ENCODE data around the gene COPS8. TPM values are rescaled to one million over a fixed set of nuclear protein-coding genes. Genes with fewer than 3 reads are reported as not detected.

Gene COPS8
- total and polyA plus RNA-seq, 5 donors from 2014 or later, result 40.3 to 80.8 (median 61.8) TPM

- Mint-ChIP-seq H3K27me3 (peaks cover 5% of the 10 kb centered on the region), H3K9me3 (no peaks in the 10 kb centered on the region)
Measured at GRCh38 chr2:237066396-237066795, 19.3 kb upstream of the COPS8 start.

DNA sequence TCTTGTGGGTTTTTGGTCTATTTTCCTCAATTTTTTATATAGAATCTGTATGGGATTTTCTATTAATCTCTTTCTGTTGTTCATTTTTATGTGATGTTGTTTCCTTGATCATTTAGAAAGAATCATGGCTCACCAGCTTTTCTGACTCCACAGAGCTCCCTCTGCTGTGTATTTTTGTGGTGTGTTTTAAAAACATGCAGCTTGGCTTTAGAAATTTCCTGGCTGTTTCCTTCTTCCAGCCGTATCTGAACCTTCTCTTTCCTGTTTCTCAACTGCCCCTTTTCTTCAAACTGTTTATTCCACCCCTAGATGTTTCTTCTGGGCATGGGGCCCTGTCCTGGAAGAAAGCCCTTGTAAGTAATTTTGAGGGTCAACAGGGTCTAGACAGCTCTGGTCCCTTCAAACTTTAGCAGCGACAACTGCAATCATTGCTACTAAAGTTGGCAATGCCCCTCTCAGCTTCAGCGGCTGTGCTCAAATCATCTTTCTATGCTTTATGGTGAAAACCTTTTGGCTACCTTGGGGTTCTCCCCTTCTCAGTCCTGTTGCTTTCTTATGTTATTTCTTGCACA, 17.6 kb upstream of the COPS8 start:
- no peaks in the 10 kb centered on the region for H3K9me3 ChIP-seq (ENCODE audit: control insufficient read depth in 2 of 2, low read length in 2 of 2)
- no peak overlapping the region for H3K4me3 ChIP-seq (ENCODE audit: low read depth, low read length)
- no peaks in the 10 kb centered on the region for H3K4me1 ChIP-seq (ENCODE audit: control insufficient read depth, insufficient read depth, low read length, poor library complexity, severe bottlenecking)
- H3K27ac ChIP-seq (ENCODE audit: insufficient read depth, low read length, poor library complexity, severe bottlenecking), result no peak overlapping the region
- no peaks in the 10 kb centered on the region for H3K36me3 Mint-ChIP-seq
- H3K27ac Mint-ChIP-seq, result no peak overlapping the region
- H3K4me3 Mint-ChIP-seq, result no peak overlapping the region
- no peak for DNase-seq
- peaks cover 5% of the 10 kb centered on the region for H3K27me3 Mint-ChIP-seq
- H3K9me3 Mint-ChIP-seq, result no peaks in the 10 kb centered on the region
- no peaks in the 10 kb centered on the region for H3K27me3 ChIP-seq (ENCODE audit: control insufficient read depth, insufficient read depth, low read length)
- no peaks in the 10 kb centered on the region for H3K4me1 Mint-ChIP-seq
- H3K36me3 ChIP-seq (ENCODE audit: control insufficient read depth, insufficient read depth, low read length), result no peaks in the 10 kb centered on the region
- ATAC-seq (ENCODE audit: low read depth in 2 of 2), result no peak

More at GRCh38 chr2:237066396-237066795, 19.3 kb upstream of the COPS8 start:
- Mint-ChIP-seq H3K4me3 (no peak overlapping the region), H3K27ac (no peak overlapping the region), H3K4me1 (no peaks in the 10 kb centered on the region), H3K36me3 (no peaks in the 10 kb centered on the region)
- DNase-seq (no peak), ATAC-seq (ENCODE audit: low read depth in 2 of 2) (no peak)
- Histone ChIP-seq H3K27ac (ENCODE audit: insufficient read depth, low read length, poor library complexity, severe bottlenecking) (no peak overlapping the region), H3K9me3 (ENCODE audit: control insufficient read depth in 2 of 2, low read length in 2 of 2) (no peaks in the 10 kb centered on the region), H3K36me3 (ENCODE audit: control insufficient read depth, insufficient read depth, low read length) (no peaks in the 10 kb centered on the region), H3K4me1 (ENCODE audit: control insufficient read depth, insufficient read depth, low read length, poor library complexity, severe bottlenecking) (no peaks in the 10 kb centered on the region), H3K27me3 (ENCODE audit: control insufficient read depth, insufficient read depth, low read length) (no peaks in the 10 kb centered on the region), H3K4me3 (ENCODE audit: low read depth, low read length) (no peak overlapping the region)

DNA sequence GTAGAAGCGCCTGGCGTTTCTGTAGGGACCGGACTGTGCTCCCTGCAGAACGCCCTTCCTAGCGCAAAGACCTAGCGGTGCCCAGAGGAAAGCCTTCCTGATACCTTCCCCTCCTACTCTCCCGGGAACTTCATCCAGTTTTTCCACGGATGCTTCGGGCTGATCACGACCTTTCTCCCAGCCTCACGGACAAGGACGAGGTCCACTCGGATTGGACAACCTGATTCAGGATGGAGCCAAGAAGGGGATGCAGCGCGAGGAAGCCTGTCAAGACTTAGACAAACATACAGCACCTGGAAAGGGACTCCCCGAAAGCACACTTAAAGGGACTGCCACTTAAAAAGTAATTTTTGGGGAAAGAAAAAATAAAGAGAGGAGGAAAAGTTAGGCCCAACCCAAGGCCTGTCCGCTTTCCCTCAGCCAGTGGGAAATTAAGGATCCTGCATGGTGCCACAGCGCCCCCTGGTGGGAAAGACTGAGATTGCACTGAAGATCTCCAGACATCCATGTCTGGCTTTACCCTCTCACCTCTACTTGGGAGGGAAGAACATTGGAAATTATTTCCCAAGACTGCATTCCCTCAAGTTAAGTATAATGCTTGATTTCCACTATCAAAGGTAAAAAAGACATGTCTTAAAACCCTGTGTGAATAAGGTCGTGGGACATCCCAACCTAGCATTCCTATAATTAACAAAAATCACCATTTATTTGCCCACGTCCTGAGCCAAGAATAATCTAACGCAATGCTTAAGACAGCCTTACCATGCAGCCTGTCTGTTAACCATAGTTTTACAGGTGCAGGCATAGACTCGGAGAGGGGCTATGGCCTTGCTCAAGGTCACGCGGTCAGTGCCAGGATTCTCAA, 13.4 kb upstream of the COPS8 start:
- H3K27ac Mint-ChIP-seq, result peak overlapping the region in 1 of 3 donors; percentile 79

GRCh38 chr2:237073552-237073951, 12.1 kb upstream of the COPS8 start:
- ATAC-seq (ENCODE audit: low read depth in 2 of 2) (no peak), DNase-seq (no peak)
- H3K9me3 ChIP-seq (ENCODE audit: control insufficient read depth in 2 of 2, low read length in 2 of 2), result no peaks in the 10 kb centered on the region
- Mint-ChIP-seq H3K4me3 (no peak overlapping the region), H3K36me3 (no peaks in the 10 kb centered on the region), H3K9me3 (no peaks in the 10 kb centered on the region), H3K27me3 (no peaks in the 10 kb centered on the region), H3K27ac (no peak overlapping the region), H3K4me1 (no peaks in the 10 kb centered on the region)
- H3K36me3 ChIP-seq (ENCODE audit: control insufficient read depth, insufficient read depth, low read length), result no peaks in the 10 kb centered on the region
- no peak overlapping the region for H3K4me3 ChIP-seq (ENCODE audit: low read depth, low read length)
- no peaks in the 10 kb centered on the region for H3K4me1 ChIP-seq (ENCODE audit: control insufficient read depth, insufficient read depth, low read length, poor library complexity, severe bottlenecking)
- no peaks in the 10 kb centered on the region for H3K27me3 ChIP-seq (ENCODE audit: control insufficient read depth, insufficient read depth, low read length)
- no peak overlapping the region for H3K27ac ChIP-seq (ENCODE audit: insufficient read depth, low read length, poor library complexity, severe bottlenecking)

More for the DNA sequence above, 13.4 kb upstream of the COPS8 start:
- Mint-ChIP-seq H3K36me3 (no peaks in the 10 kb centered on the region), H3K4me3 (no peak overlapping the region), H3K4me1 (no peaks in the 10 kb centered on the region), H3K27me3 (peaks cover 5% of the 10 kb centered on the region), H3K9me3 (no peaks in the 10 kb centered on the region)
- Histone ChIP-seq H3K9me3 (ENCODE audit: control insufficient read depth in 2 of 2, low read length in 2 of 2) (no peaks in the 10 kb centered on the region), H3K4me3 (ENCODE audit: low read depth, low read length) (no peak overlapping the region), H3K4me1 (ENCODE audit: control insufficient read depth, insufficient read depth, low read length, poor library complexity, severe bottlenecking) (no peaks in the 10 kb centered on the region), H3K36me3 (ENCODE audit: control insufficient read depth, insufficient read depth, low read length) (no peaks in the 10 kb centered on the region), H3K27me3 (ENCODE audit: control insufficient read depth, insufficient read depth, low read length) (no peaks in the 10 kb centered on the region), H3K27ac (ENCODE audit: insufficient read depth, low read length, poor library complexity, severe bottlenecking) (no peak overlapping the region)
- DNase-seq (peak; percentile 46 to 56 (median 53)), ATAC-seq (ENCODE audit: low read depth in 2 of 2) (no peak)

DNA sequence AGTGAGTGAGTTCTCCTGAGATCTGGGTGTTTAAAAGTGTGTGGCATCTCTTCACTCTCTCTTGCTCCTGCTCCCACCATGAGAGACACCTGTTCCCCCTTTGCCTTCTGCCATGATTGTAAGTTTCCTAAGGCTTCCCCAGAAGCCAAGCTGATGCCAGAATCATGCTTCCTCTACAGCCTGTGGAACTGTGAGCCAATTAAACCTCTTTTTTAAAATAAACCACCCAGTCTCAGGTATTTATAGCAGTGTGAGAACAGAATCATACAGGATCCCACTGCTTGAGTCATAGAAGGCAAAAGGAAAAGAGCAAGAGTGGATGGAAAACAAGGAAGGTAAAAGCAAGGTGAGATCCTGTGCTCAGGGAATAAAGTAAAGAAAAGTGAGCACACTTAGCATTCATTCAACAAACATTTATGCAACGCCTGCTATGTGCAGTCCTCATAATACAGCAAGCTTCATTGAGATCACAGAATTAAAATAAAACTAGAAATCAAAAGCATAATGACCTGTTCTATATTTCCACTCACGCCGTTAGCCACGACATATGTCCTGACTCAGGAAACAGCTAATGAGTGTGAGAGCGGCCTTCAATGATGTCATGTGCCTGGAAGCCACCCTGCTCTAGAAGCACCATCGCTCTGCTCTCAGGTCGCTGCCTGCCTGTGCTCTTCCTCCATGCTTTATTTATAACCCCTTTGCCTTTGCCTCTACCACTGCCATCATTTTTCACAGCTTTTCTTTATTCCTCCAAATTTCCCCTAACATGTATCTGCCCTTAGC, 11.3 kb upstream of the COPS8 start:
- no peaks in the 10 kb centered on the region for H3K27me3 ChIP-seq (ENCODE audit: control insufficient read depth, insufficient read depth, low read length)
- Mint-ChIP-seq H3K4me1 (no peaks in the 10 kb centered on the region), H3K27me3 (no peaks in the 10 kb centered on the region), H3K36me3 (no peaks in the 10 kb centered on the region), H3K27ac (peak overlapping the region in 1 of 3 donors; percentile 50), H3K4me3 (no peak overlapping the region), H3K9me3 (no peaks in the 10 kb centered on the region)
- H3K9me3 ChIP-seq (ENCODE audit: control insufficient read depth in 2 of 2, low read length in 2 of 2), result no peaks in the 10 kb centered on the region
- ATAC-seq (ENCODE audit: low read depth in 2 of 2) (no peak), DNase-seq (no peak)
- H3K27ac ChIP-seq (ENCODE audit: insufficient read depth, low read length, poor library complexity, severe bottlenecking), result no peak overlapping the region
- no peaks in the 10 kb centered on the region for H3K36me3 ChIP-seq (ENCODE audit: control insufficient read depth, insufficient read depth, low read length)
- no peaks in the 10 kb centered on the region for H3K4me1 ChIP-seq (ENCODE audit: control insufficient read depth, insufficient read depth, low read length, poor library complexity, severe bottlenecking)
- H3K4me3 ChIP-seq (ENCODE audit: low read depth, low read length), result no peak overlapping the region

GRCh38 chr2:237075749-237076599, 9.7 kb upstream of the COPS8 start:
- Histone ChIP-seq H3K27me3 (ENCODE audit: control insufficient read depth, insufficient read depth, low read length) (no peaks in the 10 kb centered on the region), H3K27ac (ENCODE audit: insufficient read depth, low read length, poor library complexity, severe bottlenecking) (no peak overlapping the region), H3K36me3 (ENCODE audit: control insufficient read depth, insufficient read depth, low read length) (no peaks in the 10 kb centered on the region), H3K9me3 (ENCODE audit: control insufficient read depth in 2 of 2, low read length in 2 of 2) (no peaks in the 10 kb centered on the region), H3K4me1 (ENCODE audit: control insufficient read depth, insufficient read depth, low read length, poor library complexity, severe bottlenecking) (no peaks in the 10 kb centered on the region), H3K4me3 (ENCODE audit: low read depth, low read length) (no peak overlapping the region)
- no peak overlapping the region for H3K4me3 Mint-ChIP-seq
- no peak overlapping the region for H3K27ac Mint-ChIP-seq
- H3K36me3 Mint-ChIP-seq, result no peaks in the 10 kb centered on the region
- H3K4me1 Mint-ChIP-seq, result no peaks in the 10 kb centered on the region
- H3K9me3 Mint-ChIP-seq, result no peaks in the 10 kb centered on the region
- no peak for ATAC-seq (ENCODE audit: low read depth in 2 of 2)
- H3K27me3 Mint-ChIP-seq, result no peaks in the 10 kb centered on the region
- DNase-seq, result no peak

DNA sequence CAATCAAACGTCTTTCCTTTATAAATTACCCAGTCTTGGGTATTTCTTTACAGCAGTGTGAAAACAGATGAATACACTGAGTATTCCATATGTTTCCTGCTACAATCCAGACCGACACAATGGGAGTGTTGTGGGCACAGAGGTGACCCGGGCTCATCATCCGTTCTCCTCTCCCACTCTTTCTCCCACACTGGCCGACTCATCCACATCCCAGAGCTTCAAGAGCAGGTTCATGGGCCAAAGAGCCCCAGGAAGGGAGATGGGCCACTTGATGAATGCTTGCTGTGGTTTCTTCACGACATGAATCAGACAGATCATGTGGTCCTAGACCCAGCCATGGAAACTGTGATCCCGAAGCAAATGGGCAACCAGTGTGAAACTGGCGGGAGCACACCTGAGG, 4.1 kb upstream of the COPS8 start:
- Histone ChIP-seq H3K27ac (ENCODE audit: insufficient read depth, low read length, poor library complexity, severe bottlenecking) (no peak overlapping the region), H3K9me3 (ENCODE audit: control insufficient read depth in 2 of 2, low read length in 2 of 2) (no peaks in the 10 kb centered on the region), H3K36me3 (ENCODE audit: control insufficient read depth, insufficient read depth, low read length) (no peaks in the 10 kb centered on the region), H3K4me3 (ENCODE audit: low read depth, low read length) (no peak overlapping the region), H3K27me3 (ENCODE audit: control insufficient read depth, insufficient read depth, low read length) (no peaks in the 10 kb centered on the region), H3K4me1 (ENCODE audit: control insufficient read depth, insufficient read depth, low read length, poor library complexity, severe bottlenecking) (peaks cover 10% of the 10 kb centered on the region)
- DNase-seq, result no peak
- Mint-ChIP-seq H3K27me3 (peaks cover 10% of the 10 kb centered on the region), H3K9me3 (no peaks in the 10 kb centered on the region), H3K4me1 (peaks cover 7 to 31% (median 20%) of the 10 kb centered on the region in 4 donors), H3K36me3 (no peaks in the 10 kb centered on the region), H3K27ac (no peak overlapping the region), H3K4me3 (peak overlapping the region in 1 of 4 donors; percentile 66)
- no peak for ATAC-seq (ENCODE audit: low read depth in 2 of 2)
